Measurements from ENCODE around the gene ZNF728.
"Not testable (repeated sequence)": the region's sequence is repeated elsewhere in the genome, so short reads cannot be mapped to it uniquely, and the experiment has no call there.

The ZNF728 gene

DNA sequence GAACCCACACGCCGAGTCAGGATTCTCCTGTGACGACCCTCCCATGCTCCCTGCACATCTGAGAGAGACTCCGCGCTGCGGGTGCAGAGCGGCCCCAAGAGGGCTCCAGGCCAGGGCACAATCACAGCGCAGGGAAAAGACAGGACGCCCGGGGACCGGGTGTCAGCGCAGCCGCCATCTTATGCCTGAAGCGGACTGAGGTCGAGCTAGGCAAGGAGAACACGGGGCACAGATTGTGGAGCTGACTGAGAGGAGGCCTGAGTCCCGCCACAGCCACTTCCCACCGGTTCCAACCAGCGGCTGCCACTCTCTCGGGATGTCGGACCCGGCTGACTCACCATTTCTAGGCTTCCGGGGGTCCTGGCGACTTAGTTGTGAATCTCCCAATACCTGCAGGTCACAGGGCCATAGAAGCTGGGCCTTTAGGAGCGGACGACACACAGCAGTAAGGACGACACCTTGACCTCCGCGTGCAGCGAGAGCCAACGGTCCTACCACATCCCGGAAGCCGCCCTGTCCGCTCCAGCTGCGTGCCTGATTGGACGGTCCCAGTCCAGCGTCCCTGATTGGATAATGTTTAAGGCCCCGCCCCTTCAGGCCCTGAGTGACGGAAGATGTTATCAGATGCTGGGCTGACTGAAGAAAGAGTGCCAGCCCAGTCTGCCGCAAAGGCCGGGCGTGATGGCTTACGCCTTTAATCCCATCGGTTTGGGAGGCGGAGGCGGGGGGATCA is at the start of gene ZNF728:
TSS of gene ZNF728 (minus strand) at position 487 of the 733 bp plus-strand sequence. CDS start at position 341, 146 bp downstream.
- no peak for DNase-seq (ENCODE audit: low read depth in 2 of 2)

- no peak for DNase-seq (ENCODE audit: low read depth in 2 of 2)
Observed at GRCh38 chr19:23052349-23052748, 49.4 kb upstream of the ZNF728 start.

DNA sequence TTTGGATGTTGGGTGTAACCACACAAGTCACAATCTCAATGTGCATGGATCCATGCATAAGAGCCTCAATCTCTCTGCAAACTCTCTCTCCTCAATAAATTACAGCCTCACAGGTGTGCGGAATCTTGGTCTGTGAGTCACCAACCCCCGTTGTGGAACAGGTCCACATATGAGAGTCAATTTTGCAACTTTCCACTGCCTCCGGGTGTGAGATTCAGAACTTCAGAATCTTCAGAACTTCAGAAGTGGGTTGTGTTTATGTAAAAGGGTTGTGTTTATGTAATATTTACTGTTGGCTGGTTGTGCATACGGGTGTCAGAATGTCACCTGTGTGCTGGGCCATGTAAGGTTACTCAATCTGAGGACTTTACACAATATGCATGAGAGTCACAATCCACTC is 46.3 kb upstream of the ZNF728 start:
- DNase-seq (ENCODE audit: low read depth in 2 of 2), result no peak

GRCh38 chr19:23046743-23047142 is 43.8 kb upstream of the ZNF728 start:
- no peak for DNase-seq (ENCODE audit: low read depth in 2 of 2)

GRCh38 chr19:23033721-23034120 is 30.7 kb upstream of the ZNF728 start:
- no peak for DNase-seq (ENCODE audit: low read depth in 2 of 2)

- DNase-seq (ENCODE audit: low read depth in 2 of 2), result no peak
Observed at GRCh38 chr19:23015660-23016059, 12.7 kb upstream of the ZNF728 start.

DNA sequence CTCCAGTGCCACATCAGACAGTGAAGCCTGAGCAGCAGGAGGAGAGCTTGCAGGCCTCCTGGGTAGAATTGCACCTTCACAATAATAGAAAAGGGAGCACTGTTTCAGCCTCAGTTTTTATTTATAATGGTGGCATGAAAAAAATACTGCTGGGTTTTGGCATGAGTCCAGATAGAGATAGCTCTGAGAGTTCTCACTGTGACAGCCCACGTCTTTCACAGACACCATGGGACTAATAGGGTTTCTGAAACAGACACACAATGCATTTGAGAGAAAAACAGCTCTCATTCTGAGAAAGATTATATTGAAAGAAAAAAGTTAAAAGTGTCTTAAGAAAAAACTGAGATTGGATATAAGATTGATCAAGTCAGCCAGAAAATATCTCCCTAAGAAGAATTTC is 8.0 kb downstream of the ZNF728 start:
- DNase-seq (ENCODE audit: low read depth in 2 of 2), result not testable (repeated sequence)

DNA sequence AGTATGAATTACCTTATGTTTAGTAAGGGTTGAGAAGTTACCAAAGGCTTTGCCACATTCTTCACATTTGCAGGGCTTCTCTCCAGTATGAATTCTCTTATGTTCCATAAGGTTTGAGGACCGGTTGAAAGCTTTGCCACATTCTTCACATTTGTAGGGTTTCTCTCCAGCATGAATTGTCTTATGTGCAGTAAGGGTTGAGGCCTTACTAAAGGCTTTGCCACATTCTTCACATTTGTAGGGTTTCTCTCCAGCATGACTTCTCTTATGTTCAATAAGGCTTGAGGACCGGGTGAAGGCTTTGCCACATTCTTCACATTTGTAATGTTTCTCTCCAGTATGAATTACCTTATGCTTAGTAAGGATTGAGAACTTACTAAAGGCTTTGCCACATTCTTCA is 26.7 kb downstream of the ZNF728 start:
- DNase-seq (ENCODE audit: low read depth in 2 of 2), result no peak

DNA sequence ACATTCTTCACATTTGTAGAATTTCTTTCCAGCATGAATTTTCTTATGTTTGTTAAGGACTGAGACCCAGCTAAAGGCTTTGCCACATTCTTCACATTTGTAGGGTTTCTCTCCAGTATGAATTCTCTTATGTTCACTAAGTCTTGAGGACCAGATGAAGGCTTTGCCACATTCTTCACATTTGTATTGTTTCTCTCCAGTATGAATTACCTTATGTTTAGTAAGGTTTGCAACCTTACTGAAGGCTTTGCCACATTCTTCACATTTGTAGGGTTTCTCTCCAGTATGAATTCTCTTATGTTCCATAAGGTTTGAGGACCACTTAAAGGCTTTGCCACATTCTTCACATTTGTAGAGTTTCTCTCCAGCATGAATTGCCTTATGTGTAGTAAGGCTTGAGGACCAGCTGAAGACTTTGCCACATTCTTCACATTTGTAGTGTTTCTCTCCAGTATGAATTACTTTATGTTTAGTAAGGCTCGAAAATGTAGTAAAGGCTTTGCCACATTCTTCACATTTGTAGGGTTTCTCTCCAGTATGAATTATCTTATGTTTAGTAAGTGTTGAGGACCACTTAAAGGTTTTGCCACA is 27.3 kb downstream of the ZNF728 start:
- not testable (repeated sequence) for DNase-seq (ENCODE audit: low read depth in 2 of 2)

DNA sequence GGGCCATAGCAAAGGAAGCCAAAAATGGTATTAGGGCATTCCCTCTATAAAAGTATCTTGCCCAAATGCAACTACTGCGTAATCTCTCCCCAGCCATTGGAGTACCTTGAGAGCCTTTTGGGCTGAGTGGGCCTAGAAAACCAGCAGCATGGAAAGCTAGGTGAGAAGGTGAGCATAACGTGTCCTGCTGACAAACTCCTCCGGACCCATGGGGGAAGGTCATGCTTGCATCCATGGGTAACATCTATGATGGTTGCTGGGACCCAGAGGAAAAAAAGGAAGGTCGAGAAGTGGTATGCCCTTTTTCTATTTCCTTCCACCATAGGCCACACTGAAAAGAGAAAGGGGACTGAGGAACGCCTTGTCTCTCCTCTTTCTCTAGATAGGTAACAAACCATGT is 57.4 kb downstream of the ZNF728 start:
- DNase-seq (ENCODE audit: low read depth in 2 of 2), result no peak

- DNase-seq (ENCODE audit: low read depth in 2 of 2), result no peak
Observed at GRCh38 chr19:22935151-22935550, 67.8 kb downstream of the ZNF728 start.

GRCh38 chr19:22927576-22927975 is 75.4 kb downstream of the ZNF728 start:
- not testable (repeated sequence) for DNase-seq (ENCODE audit: low read depth in 2 of 2)

- not testable (repeated sequence) for DNase-seq (ENCODE audit: low read depth in 2 of 2)
Observed at GRCh38 chr19:22925181-22925580, 77.8 kb downstream of the ZNF728 start.

All from stimulated activated CD4-positive, alpha-beta T cell treated with anti-CD3 and anti-CD28 coated beads, Interleukin-1b, Interleukin-23, amount 100 ng/mL, for 1 hour (primary cell).